SK-N-SH (cell line): Measurements from ENCODE around the gene FBXO33. TPM values are rescaled to one million over a fixed set of nuclear protein-coding genes. Genes with fewer than 3 reads are reported as not detected.
"Not testable (repeated sequence)": the region's sequence is repeated elsewhere in the genome, so short reads cannot be mapped to it uniquely, and the experiment has no call there.

Experiments
- CTCF ChIA-PET: fragments of 300-600, 350-600 bp; formaldehyde crosslinking; extraction: SDS; loops from one replicate; lab custom pipeline; 2021; lab: Yijun Ruan, JAX
- POLR2A ChIA-PET: fragments of 350-600 bp; sonication (Branson Sonifier 250); formaldehyde crosslinking; extraction: SDS; loops from one replicate; lab custom pipeline; 2020; ENCODE audit warnings: antibody characterized with exemption, inconsistent platforms; lab: Yijun Ruan, JAX
- DNase-seq: peaks from one replicate; pipeline ENCODE4 v3.0.0; 2012
- H2AFZ ChIP-seq: fragments of 200-600 bp; sonication (generic); 2 replicates; pipeline ENCODE4 v1.8.1; 2016; ENCODE audit warnings: antibody characterized with exemption, mild to moderate bottlenecking, low read depth
- H3F3A ChIP-seq: fragments of 200-600 bp; sonication (generic); replicated peaks from 2 replicates; pipeline ENCODE3; 2016; ENCODE audit warnings: antibody characterized with exemption, mild to moderate bottlenecking; ENCODE audit not compliant: insufficient read depth
- H3K27ac ChIP-seq, 2 experiments: fragments of 200-500 bp in 1 of 2; fragments of 200-600 bp in 1 of 2; sonication (Bioruptor generic) in 1 of 2; sonication (generic), shearing (Covaris generic) in 1 of 2; 2 replicates each; pipeline versions ENCODE4 v1.5.1 to v1.6.1; 2014 to 2016; ENCODE audit warnings: low read depth in 2 of 2, inconsistent platforms in 1 of 2, low read length in 1 of 2, mild to moderate bottlenecking in 1 of 2, mixed read lengths in 1 of 2
- H3K27me3 ChIP-seq: fragments of 200-600 bp; sonication (generic), shearing (Covaris generic); 2 replicates; pipeline ENCODE4 v1.6.1; 2016; ENCODE audit warnings: mixed run types; ENCODE audit not compliant: insufficient read depth
- H3K36me3 ChIP-seq, 2 experiments: fragments of 200-500 bp in 1 of 2; fragments of 200-600 bp in 1 of 2; sonication (Bioruptor generic) in 1 of 2; sonication (generic) in 1 of 2; replicated peaks in 1 of 2; 2 replicates each; pipeline versions ENCODE3 to v1.5.1; 2014 to 2016; ENCODE audit warnings: low read length in 1 of 2, mild to moderate bottlenecking in 1 of 2; ENCODE audit not compliant: insufficient read depth in 2 of 2, control insufficient read depth in 1 of 2
- H3K4me1 ChIP-seq, 2 experiments: fragments of 200-500 bp in 1 of 2; fragments of 200-600 bp in 1 of 2; sonication (Bioruptor generic) in 1 of 2; sonication (generic), shearing (Covaris generic) in 1 of 2; 2 replicates each; pipeline versions ENCODE4 v1.5.1 to v1.6.1; 2014 to 2016; ENCODE audit warnings: low read depth in 1 of 2, low read length in 1 of 2, mixed run types in 1 of 2; ENCODE audit not compliant: insufficient read depth in 2 of 2, control insufficient read depth in 1 of 2
- H3K4me2 ChIP-seq: fragments of 200-600 bp; sonication (generic), shearing (Covaris generic); 2 replicates; pipeline ENCODE4 v1.6.1; 2017; ENCODE audit warnings: mixed run types
- H3K4me3 ChIP-seq, 2 experiments: fragments of 200-500 bp in 1 of 2; fragments of 200-600 bp in 1 of 2; sonication (Bioruptor generic) in 1 of 2; sonication (generic), shearing (Covaris generic) in 1 of 2; 2 replicates each; pipeline versions ENCODE4 v1.5.1 to v1.8.1; 2014 to 2016; ENCODE audit warnings: low read depth in 2 of 2, inconsistent platforms in 1 of 2, low read length in 1 of 2, mild to moderate bottlenecking in 1 of 2, mixed read lengths in 1 of 2, moderate library complexity in 1 of 2
- H3K79me2 ChIP-seq: fragments of 200-600 bp; sonication (generic); 2 replicates; pipeline ENCODE4 v1.8.1; 2017; ENCODE audit warnings: mild to moderate bottlenecking; ENCODE audit not compliant: insufficient read depth
- H3K9ac ChIP-seq: fragments of 200-600 bp; sonication (generic); 2 replicates; pipeline ENCODE4 v1.6.1; 2017; ENCODE audit warnings: mixed run types
- H3K9me2 ChIP-seq: fragments of 200-600 bp; sonication (generic); 2 replicates; pipeline ENCODE4 v1.6.1; 2017; ENCODE audit warnings: mixed run types
- H3K9me3 ChIP-seq: fragments of 200-600 bp; sonication (generic); 2 replicates; pipeline ENCODE4 v1.6.1; 2017; ENCODE audit warnings: mixed run types, mild to moderate bottlenecking, moderate library complexity
- H4K20me1 ChIP-seq: fragments of 200-600 bp; sonication (generic); 2 replicates; pipeline ENCODE4 v1.6.1; 2017; ENCODE audit warnings: mild to moderate bottlenecking, mixed run types; ENCODE audit not compliant: insufficient read depth
- EP300 ChIP-seq, 2 experiments: IDR thresholded peaks; 2 replicates each; pipeline versions ENCODE4 v1.4.0 to v1.6.1; 2012; ENCODE audit warnings: borderline replicate concordance in 1 of 2, low read depth in 1 of 2, low read length in 1 of 2
- GATA2 ChIP-seq: sonication (generic); formaldehyde crosslinking; IDR thresholded peaks from 2 replicates; pipeline ENCODE4 v1.5.0; 2020; ENCODE audit warnings: mild to moderate bottlenecking, missing genetic modification reagents
- JUND ChIP-seq: IDR thresholded peaks from 2 replicates; pipeline ENCODE4 v1.4.0; 2012
- MAX ChIP-seq: IDR thresholded peaks from 2 replicates; pipeline ENCODE4 v1.4.0; 2012; ENCODE audit warnings: low read depth
- MEF2A ChIP-seq: IDR thresholded peaks from 2 replicates; pipeline ENCODE4 v1.4.0; 2012; ENCODE audit warnings: low read depth, borderline replicate concordance
- NFIC ChIP-seq: IDR thresholded peaks from 2 replicates; pipeline ENCODE4 v1.4.0; 2012; ENCODE audit warnings: borderline replicate concordance
- NRF1 ChIP-seq: IDR thresholded peaks from 2 replicates; pipeline ENCODE4 v1.6.1; 2012; ENCODE audit warnings: low read depth, mild to moderate bottlenecking, low read length
- PBX3 ChIP-seq: IDR thresholded peaks from 2 replicates; pipeline ENCODE4; 2012
- REST ChIP-seq: IDR thresholded peaks from 2 replicates; pipeline ENCODE4 v1.6.1; 2012; ENCODE audit warnings: mild to moderate bottlenecking, low read depth, low read length, moderate library complexity
- SIN3A ChIP-seq: IDR thresholded peaks from 2 replicates; pipeline ENCODE4 v1.6.1; 2012; ENCODE audit warnings: low read depth, mild to moderate bottlenecking, low read length, moderate library complexity, borderline replicate concordance
- SMC3 ChIP-seq: IDR thresholded peaks from 2 replicates; pipeline ENCODE4 v1.6.1; 2012; ENCODE audit warnings: low read depth, low read length, improper control_type of control experiment
- USF1 ChIP-seq: IDR thresholded peaks from 2 replicates; pipeline ENCODE4 v1.4.0; 2012; ENCODE audit warnings: low read depth, borderline replicate concordance
- WGBS: methylation state at CpG from one replicate; pipeline ENCODE4 v1.1.6; 2017; ENCODE audit warnings: low lambda C conversion rate; 5-methylcytosine and 5-hydroxymethylcytosine counted together
- polyA plus RNA-seq, 3 experiments: library from polyadenylated mRNA; depleted of rRNA; stranded (reverse); fragments of >200 nt; gene quantifications; 2 replicates each; pipeline ENCODE4 v1.2.3, GENCODE V29; 2012

FBXO33 gene
- polyA plus RNA-seq, 1 of the 3 experiments (the other 2 are of a cell fraction) = 4.2 TPM

- ChIA-PET CTCF (interaction anchor here (1.0 kb wide), 1 partner anchor 8 kb away, joined by 4 read pairs; no protein-coding TSS in a partner anchor), POLR2A (no interaction called here)
- H3K4me3 ChIP-seq = no peak overlapping the region
- DNase-seq = no peak
- H3K79me2 ChIP-seq = no peaks in the 10 kb centered on the region
- H3F3A ChIP-seq = no peaks in the 10 kb centered on the region
- no peak overlapping the region for H3K27ac ChIP-seq
- no peak for TF ChIP-seq REST
- TF ChIP-seq PBX3 = no peak
- no peak for TF ChIP-seq MEF2A
- no peak for TF ChIP-seq GATA2 (CRISPR knock-in tag)
- TF ChIP-seq USF1 = no peak
- TF ChIP-seq JUND = no peak
- no peak for TF ChIP-seq NRF1
- no peak for TF ChIP-seq SMC3
- TF ChIP-seq EP300 (IDR thresholded peaks at IDR 0.05; ENCODE audit: borderline replicate concordance in 1 of 2, low read depth in 1 of 2, low read length in 1 of 2) = no peak
- no peak for TF ChIP-seq SIN3A
- no peak for TF ChIP-seq MAX
- TF ChIP-seq NFIC = no peak
- H3K9ac ChIP-seq = no peak overlapping the region
- H3K27me3 ChIP-seq = no peaks in the 10 kb centered on the region
- no peaks in the 10 kb centered on the region for H3K4me1 ChIP-seq
- no peaks in the 10 kb centered on the region for H3K9me2 ChIP-seq
- H3K9me3 ChIP-seq = no peaks in the 10 kb centered on the region
- H2AFZ ChIP-seq = no peak overlapping the region
- peaks cover 0 to 7% of the 10 kb centered on the region in 2 experiments for H3K36me3 ChIP-seq
- H3K4me2 ChIP-seq = no peak overlapping the region
- no peaks in the 10 kb centered on the region for H4K20me1 ChIP-seq
Measured at GRCh38 chr14:39360316-39360715, 71.9 kb downstream of the FBXO33 start.

GRCh38 chr14:39359069-39359468 is 73.2 kb downstream of the FBXO33 start:
- H3K9me2 ChIP-seq, H3K27ac ChIP-seq, H2AFZ ChIP-seq, H3K4me1 ChIP-seq, CTCF ChIA-PET, H3F3A ChIP-seq, H3K4me2 ChIP-seq, H3K4me3 ChIP-seq, H3K9ac ChIP-seq, H3K79me2 ChIP-seq, H4K20me1 ChIP-seq, DNase-seq, H3K27me3 ChIP-seq, H3K9me3 ChIP-seq, H3K36me3 ChIP-seq, POLR2A ChIA-PET: not testable (repeated sequence)
- WGBS = no CpG with 5 or more reads among the region's 10 CpGs
